T-helper 17 cell (primary cell): Measurements from ENCODE around the gene MYH9. TPM values are rescaled to one million over a fixed set of nuclear protein-coding genes. Genes with fewer than 3 reads are reported as not detected.
"Not testable (repeated sequence)": the region's sequence is repeated elsewhere in the genome, so short reads cannot be mapped to it uniquely, and the experiment has no call there.

ENCODE experiments used
- ATAC-seq: fragments of 150-1000 bp; cut with Tn5 transposase; 2 replicates; pipeline ENCODE4 v1.10.0; 2021; ENCODE audit warnings: mild to moderate bottlenecking, moderate library complexity
- DNase-seq, 3 donors: peaks; one replicate each; pipeline versions ENCODE4 v3.0.0 to v3.0.0-alpha.2; 2020 to 2021
- H3K9me3 ChIP-seq: one replicate; pipeline ENCODE4 v1.7.0; 2013; ENCODE audit warnings: low read length, mild to moderate bottlenecking; ENCODE audit not compliant: control insufficient read depth, poor library complexity, severe bottlenecking
- H3K27ac Mint-ChIP-seq: one replicate; pipeline ENCODE4 v1.8.0; 2022; ENCODE audit warnings: mild to moderate bottlenecking, moderate library complexity, mixed read lengths
- H3K27me3 Mint-ChIP-seq: one replicate; pipeline ENCODE4 v1.8.0; 2022; ENCODE audit warnings: mixed read lengths
- H3K36me3 Mint-ChIP-seq: one replicate; pipeline ENCODE4 v1.8.0; 2022; ENCODE audit warnings: low read depth, mixed read lengths
- H3K4me1 Mint-ChIP-seq: one replicate; pipeline ENCODE4 v1.8.0; 2022; ENCODE audit warnings: mild to moderate bottlenecking, mixed read lengths
- H3K4me3 Mint-ChIP-seq: one replicate; pipeline ENCODE4 v1.8.0; 2022; ENCODE audit warnings: mild to moderate bottlenecking, moderate library complexity, mixed read lengths
- total RNA-seq, 4 donors: library from RNA in 2 of 4; stranded (reverse) in 2 of 4; gene quantifications; one replicate each; pipeline ENCODE4 v1.2.3 and lab custom pipeline; 2022 to 2026

Gene MYH9
- total RNA-seq, 2 donors from 2014 or later = 1,038 to 1,220 TPM

DNA sequence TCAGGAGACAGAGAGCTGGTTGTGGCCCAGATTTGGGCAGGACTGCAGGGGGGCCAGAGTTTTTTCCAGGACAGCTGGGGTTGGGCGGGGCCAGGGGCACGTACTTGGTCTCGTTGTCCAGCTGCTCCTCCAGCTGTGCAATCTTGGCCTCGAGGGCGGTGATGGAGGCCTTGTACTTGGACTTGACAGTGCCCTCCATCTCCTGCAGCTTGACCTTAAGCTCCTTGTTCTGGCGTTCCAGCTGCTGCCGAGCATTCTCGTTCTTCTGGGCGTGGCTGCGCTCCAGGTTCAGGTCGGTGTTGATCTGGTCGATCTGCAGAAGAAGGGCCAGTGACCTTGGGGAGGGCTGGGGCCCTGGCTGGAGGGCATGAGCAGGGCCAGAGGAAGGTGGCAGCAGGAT is 102.8 kb downstream of the MYH9 start:
- Mint-ChIP-seq H3K4me3 (peak overlapping the region; percentile 39), H3K4me1 (peaks cover 29% of the 10 kb centered on the region), H3K36me3 (peaks cover 13% of the 10 kb centered on the region), H3K27me3 (no peaks in the 10 kb centered on the region), H3K27ac (peak overlapping the region; percentile 8)
- H3K9me3 ChIP-seq = no peaks in the 10 kb centered on the region
- DNase-seq (no peak), ATAC-seq (no peak)

DNA sequence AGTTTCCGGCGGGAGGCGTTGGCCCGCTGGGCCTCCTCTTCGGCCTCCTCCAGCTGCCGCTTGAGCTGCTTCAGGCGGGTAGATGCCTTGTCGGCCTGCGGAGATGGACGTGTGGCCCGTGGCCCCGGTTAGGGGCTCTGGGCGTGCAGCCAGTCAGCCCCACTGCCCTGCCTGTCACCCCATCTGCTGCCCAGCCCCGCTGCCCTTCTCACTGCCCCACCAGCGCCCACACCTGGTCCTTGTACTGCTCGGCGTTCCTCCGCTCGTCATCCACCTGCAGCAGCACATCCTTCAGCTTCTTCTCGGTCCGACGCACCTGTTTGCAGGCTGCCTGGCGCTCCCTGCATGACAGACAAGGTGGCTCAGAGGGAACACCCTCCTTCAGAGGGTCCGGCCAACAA is 103.6 kb downstream of the MYH9 start:
- Mint-ChIP-seq H3K27ac (no peak overlapping the region), H3K27me3 (no peaks in the 10 kb centered on the region), H3K4me3 (peak overlapping the region; percentile 25), H3K36me3 (peaks cover 9% of the 10 kb centered on the region), H3K4me1 (peaks cover 22% of the 10 kb centered on the region)
- no peak for ATAC-seq
- no peaks in the 10 kb centered on the region for H3K9me3 ChIP-seq
- no peak for DNase-seq

DNA sequence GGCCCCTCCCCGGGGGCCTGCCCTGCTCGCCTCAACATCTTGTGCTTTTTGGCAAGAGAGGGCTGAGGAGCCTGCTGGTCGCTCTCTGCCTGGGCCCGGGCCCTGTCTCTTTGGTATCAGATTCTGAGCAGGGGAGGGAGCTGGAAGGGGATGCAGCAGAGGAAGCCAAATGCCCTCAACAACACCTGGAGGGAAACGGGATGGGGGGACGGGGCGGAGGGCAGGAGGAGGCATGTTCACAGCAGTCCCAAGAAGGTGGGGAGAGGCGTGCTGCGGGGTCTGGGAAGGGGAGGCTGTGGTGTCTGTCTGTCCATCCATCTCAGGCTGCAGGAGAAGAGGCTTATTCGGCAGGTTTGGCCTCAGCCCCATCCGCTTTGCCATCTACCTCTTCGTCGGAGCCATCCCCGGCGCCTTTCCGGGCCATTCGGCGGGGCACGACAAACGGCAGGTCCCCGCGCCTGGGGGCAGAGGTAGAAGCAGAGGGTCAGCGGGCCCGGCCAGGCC is 105.4 kb downstream of the MYH9 start:
- H3K4me1 Mint-ChIP-seq = peaks cover 18% of the 10 kb centered on the region
- peaks cover 9% of the 10 kb centered on the region for H3K36me3 Mint-ChIP-seq
- no peak for DNase-seq
- peak overlapping the region; percentile 74 for H3K27ac Mint-ChIP-seq
- no peaks in the 10 kb centered on the region for H3K27me3 Mint-ChIP-seq
- no peaks in the 10 kb centered on the region for H3K9me3 ChIP-seq
- H3K4me3 Mint-ChIP-seq = no peak overlapping the region
- ATAC-seq = no peak

DNA sequence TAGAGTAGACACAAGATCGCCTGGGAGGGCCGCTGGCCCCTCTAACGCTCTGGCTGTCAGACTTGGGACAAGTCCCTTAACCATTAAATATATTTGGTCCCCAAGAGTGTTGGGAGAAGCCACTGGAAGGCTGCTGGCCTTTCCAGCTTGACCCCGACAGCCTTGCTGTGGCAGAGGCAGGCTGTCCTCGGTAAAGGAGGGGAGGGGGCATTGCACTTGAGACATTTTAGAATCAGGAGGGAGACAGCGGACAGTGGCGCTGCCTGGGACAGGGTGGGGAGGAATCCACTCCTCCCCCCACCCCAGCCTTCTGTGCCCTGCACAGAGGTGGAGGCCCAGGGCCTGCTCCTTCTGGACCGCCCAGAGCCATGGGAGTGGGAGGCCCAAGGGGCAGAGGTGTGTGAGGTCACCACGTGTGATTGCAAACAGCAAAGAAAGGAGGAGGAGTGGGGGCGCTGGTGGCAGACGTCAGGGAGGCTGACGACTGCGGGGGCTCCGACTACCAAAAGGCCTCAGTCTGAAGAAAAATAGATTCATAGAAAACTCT is 105.9 kb downstream of the MYH9 start:
- DNase-seq = no peak
- peaks cover 6% of the 10 kb centered on the region for H3K36me3 Mint-ChIP-seq

DNA sequence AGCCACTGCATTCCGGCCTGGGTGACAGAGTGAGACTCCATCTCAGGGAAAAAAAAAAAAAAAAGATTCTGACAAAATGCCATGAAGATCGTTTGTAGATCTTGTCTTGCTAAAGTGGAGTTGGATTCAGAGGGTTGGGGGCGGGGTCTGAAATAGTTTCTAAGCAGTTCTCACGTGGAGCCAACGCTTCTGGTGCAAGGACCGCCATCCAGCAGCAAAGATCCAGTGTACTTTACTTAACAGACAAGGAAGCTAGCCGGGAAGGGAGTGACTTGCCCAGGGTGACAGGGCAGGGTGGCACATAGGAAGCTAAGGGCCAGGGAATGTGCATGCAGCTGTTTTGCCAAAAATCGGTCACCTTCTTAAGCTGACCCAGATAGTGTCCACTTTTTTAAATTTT is 107.4 kb downstream of the MYH9 start:
- Mint-ChIP-seq H3K27ac (peak overlapping the region; percentile 63), H3K36me3 (peaks cover 2% of the 10 kb centered on the region)

More for the DNA sequence above, 105.9 kb downstream of the MYH9 start:
- no peaks in the 10 kb centered on the region for H3K27me3 Mint-ChIP-seq
- H3K4me1 Mint-ChIP-seq = peaks cover 17% of the 10 kb centered on the region
- no peak for ATAC-seq
- H3K4me3 Mint-ChIP-seq = no peak overlapping the region
- H3K9me3 ChIP-seq = no peaks in the 10 kb centered on the region
- H3K27ac Mint-ChIP-seq = peak overlapping the region; percentile 74

DNA sequence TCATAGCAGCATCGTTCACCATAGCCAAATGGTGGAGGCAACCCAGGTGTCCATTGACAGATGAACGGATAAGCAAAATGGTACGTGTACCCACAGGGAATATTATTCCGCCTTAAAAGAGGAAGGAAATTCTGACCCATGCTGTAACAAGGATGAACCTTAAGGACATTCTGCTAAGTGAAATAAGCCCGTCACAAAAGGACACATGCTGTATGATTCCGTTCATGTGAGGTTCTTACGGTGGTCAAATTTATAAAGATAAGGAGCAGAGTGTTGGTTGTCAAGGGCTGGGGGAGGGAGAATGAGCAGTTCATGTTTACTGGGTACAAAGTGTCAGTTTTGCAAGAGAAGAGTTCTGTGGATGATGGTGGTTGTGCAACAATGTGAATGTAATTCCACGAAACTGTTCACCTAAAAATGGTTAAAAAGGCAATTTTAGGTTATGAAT is 108.5 kb downstream of the MYH9 start:
- peak overlapping the region; percentile 61 for H3K27ac Mint-ChIP-seq
- peaks cover 16% of the 10 kb centered on the region for H3K4me1 Mint-ChIP-seq
- no peaks in the 10 kb centered on the region for H3K27me3 Mint-ChIP-seq
- H3K36me3 Mint-ChIP-seq = peaks cover 2% of the 10 kb centered on the region
- peak overlapping the region; percentile 12 for H3K4me3 Mint-ChIP-seq
- no peaks in the 10 kb centered on the region for H3K9me3 ChIP-seq
- DNase-seq (no peak), ATAC-seq (no peak)

More for the DNA sequence above, 107.4 kb downstream of the MYH9 start:
- Mint-ChIP-seq H3K4me3 (no peak overlapping the region), H3K27me3 (no peaks in the 10 kb centered on the region), H3K4me1 (peaks cover 13% of the 10 kb centered on the region)
- ATAC-seq (no peak), DNase-seq (no peak)
- no peaks in the 10 kb centered on the region for H3K9me3 ChIP-seq

DNA sequence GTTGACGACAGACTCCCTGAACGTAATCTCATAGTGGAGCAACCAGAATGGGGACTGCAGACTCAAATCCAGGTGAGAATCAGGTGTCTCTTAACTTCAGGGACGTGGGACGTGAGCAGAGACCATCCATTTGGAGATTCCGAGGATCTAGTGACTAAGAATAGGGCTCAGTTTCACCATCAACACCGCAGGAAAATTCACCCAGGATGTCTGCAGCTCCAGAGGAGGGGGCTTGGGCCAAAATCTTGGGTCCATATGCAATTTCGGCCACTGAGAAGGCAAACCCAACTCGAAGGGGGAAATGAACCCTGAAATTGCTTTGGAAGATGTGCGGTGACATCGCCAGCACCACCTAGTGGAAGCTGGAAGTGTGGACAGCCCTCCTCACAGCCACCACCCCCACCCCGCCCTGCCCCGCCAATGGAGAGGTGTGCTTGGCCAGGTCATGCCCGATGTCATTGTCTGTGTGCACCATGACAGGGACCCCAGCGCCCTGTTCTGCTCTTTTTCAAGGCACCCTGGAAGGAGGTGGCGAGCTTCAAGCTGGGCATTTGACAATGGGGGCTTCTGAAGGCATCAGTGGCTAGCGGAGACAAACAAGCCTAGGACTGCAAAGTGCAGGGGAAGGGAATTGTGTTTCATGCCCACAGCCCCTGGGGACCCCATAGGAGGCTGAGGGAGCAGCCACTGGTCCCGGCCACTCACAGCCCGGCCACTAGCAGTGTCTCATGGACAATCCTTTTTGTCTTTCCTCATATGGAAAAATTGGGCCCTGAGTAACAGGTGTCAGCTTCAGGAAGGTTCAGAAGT is 110.1 kb downstream of the MYH9 start:
- no peaks in the 10 kb centered on the region for H3K9me3 ChIP-seq
- Mint-ChIP-seq H3K36me3 (peaks cover 2% of the 10 kb centered on the region), H3K27me3 (no peaks in the 10 kb centered on the region), H3K27ac (peak overlapping the region; percentile 61), H3K4me1 (peaks cover 16% of the 10 kb centered on the region), H3K4me3 (peak overlapping the region; percentile 33)
- DNase-seq (peak; percentile 47 to 49 (median 48)), ATAC-seq (peak; percentile 81)

DNA sequence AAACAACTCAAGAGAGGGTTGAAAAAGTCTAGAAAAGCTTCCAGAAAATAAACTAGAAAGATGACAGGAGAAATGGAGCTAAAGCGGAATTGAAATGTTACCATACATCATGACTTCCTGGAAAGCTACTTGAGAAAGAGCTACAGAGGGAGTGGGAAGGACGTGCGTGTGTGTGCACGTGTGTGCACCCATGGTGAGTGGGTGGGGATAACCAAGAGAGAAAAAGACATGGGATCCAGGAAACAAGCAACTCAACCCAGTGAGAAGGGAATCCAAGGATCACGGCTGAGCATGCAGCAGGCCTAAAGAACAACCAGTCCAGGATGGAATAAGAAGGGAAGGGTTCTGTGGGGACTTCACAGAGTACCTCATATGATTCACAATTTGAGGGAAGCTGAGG is 113.2 kb downstream of the MYH9 start:
- ATAC-seq (no peak), DNase-seq (no peak)
- peaks cover 19% of the 10 kb centered on the region for H3K4me1 Mint-ChIP-seq
- no peaks in the 10 kb centered on the region for H3K36me3 Mint-ChIP-seq
- no peaks in the 10 kb centered on the region for H3K9me3 ChIP-seq
- H3K27ac Mint-ChIP-seq = peak overlapping the region; percentile 74
- no peak overlapping the region for H3K4me3 Mint-ChIP-seq
- no peaks in the 10 kb centered on the region for H3K27me3 Mint-ChIP-seq

DNA sequence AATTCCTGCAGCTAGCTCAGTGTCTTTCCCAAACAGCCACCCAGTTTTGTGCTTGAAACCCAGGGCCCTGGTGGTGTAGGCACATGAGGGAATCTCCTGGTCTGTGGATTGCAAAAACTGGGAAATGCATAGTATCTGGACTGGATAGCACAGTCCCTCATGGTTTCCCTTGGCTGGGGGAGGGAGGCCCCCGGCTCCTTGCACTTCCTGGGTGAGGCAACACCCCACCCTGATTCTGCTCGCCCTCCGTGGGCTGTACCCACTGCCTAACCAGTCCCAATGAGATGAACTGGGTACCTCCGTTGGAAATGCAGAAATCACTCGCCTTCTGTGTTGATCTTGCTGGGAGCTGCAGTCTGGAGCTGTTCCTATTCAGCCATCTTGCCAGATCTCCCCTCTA is 115.8 kb downstream of the MYH9 start:
- H3K27ac Mint-ChIP-seq, H3K4me3 Mint-ChIP-seq, H3K27me3 Mint-ChIP-seq, ATAC-seq, H3K9me3 ChIP-seq, DNase-seq, H3K36me3 Mint-ChIP-seq: not testable (repeated sequence)
- peaks cover 12% of the 10 kb centered on the region for H3K4me1 Mint-ChIP-seq

DNA sequence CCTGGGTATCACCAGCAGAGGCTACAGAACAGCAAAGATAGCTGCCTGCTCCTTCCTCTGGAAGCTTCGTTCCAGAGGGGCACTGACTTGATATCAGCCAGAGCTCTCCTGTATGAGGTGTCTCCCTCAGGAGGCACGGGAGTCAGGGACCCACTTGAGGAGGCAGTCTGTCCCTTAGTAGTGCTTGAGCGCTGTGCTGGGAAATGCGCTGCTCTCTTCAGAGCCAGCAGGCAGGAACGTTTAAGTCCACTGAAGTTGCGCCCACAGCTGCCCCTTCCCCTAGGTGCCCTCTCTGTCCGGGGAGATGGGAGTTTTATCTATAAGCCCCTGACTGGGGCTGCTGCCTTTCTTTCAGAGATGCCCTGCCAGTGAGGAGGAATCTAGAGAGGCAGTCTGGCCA is 116.5 kb downstream of the MYH9 start:
- peaks cover 12% of the 10 kb centered on the region for H3K4me1 Mint-ChIP-seq
- not testable (repeated sequence) for ATAC-seq, H3K36me3 Mint-ChIP-seq, H3K27me3 Mint-ChIP-seq, H3K9me3 ChIP-seq, DNase-seq, H3K27ac Mint-ChIP-seq, H3K4me3 Mint-ChIP-seq

DNA sequence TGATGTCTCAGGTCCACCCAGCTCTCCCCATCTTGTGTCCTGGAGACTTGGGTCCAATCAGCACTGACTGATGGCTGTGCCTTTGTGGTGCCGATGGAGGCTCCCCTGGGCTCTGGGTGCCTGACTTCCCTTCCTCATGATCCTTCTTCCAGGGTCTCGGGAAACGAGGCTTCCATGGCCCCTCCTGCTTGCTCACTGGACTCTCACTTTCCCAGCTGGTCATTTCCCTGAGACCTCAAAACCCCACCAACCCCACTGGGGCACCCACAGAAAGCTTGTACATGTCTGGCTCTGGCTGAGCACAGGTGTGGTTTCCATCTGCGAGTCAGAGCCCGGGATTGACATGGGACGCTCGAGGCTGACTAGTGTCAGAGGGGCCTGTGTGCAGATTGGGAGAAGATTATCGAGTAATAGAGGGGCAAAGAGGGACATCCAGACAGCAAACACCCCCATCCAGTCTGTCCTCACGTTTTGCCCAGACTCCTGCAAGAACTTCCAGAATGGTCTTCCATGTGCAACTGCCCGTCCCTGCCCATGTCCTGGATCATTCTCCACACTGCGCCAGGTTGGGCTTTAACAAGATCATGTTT is 119.8 kb downstream of the MYH9 start:
- Mint-ChIP-seq H3K36me3 (peaks cover 5% of the 10 kb centered on the region), H3K27ac (no peak overlapping the region), H3K4me1 (peaks cover 6% of the 10 kb centered on the region), H3K27me3 (no peaks in the 10 kb centered on the region), H3K4me3 (no peak overlapping the region)
- DNase-seq (no peak), ATAC-seq (no peak)
- H3K9me3 ChIP-seq = no peaks in the 10 kb centered on the region

DNA sequence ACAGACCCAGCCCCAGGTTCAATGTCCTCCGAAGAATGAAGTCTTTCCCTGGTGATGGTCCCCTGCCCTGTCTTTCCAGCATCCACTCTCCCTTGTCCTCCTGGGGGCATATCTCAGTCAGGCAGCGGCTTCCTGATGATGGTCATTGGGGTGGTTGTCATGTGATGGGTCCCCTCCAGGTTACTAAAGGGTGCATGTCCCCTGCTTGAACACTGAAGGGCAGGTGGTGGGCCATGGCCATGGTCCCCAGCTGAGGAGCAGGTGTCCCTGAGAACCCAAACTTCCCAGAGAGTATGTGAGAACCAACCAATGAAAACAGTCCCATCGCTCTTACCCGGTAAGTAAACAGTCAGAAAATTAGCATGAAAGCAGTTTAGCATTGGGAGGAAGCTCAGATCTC is 120.7 kb downstream of the MYH9 start:
- H3K4me1 Mint-ChIP-seq = peaks cover 9% of the 10 kb centered on the region
- ATAC-seq = no peak
- H3K4me3 Mint-ChIP-seq = no peak overlapping the region
- peaks cover 8% of the 10 kb centered on the region for H3K36me3 Mint-ChIP-seq
- no peak overlapping the region for H3K27ac Mint-ChIP-seq
- DNase-seq = no peak
- H3K27me3 Mint-ChIP-seq = no peaks in the 10 kb centered on the region
- no peaks in the 10 kb centered on the region for H3K9me3 ChIP-seq

DNA sequence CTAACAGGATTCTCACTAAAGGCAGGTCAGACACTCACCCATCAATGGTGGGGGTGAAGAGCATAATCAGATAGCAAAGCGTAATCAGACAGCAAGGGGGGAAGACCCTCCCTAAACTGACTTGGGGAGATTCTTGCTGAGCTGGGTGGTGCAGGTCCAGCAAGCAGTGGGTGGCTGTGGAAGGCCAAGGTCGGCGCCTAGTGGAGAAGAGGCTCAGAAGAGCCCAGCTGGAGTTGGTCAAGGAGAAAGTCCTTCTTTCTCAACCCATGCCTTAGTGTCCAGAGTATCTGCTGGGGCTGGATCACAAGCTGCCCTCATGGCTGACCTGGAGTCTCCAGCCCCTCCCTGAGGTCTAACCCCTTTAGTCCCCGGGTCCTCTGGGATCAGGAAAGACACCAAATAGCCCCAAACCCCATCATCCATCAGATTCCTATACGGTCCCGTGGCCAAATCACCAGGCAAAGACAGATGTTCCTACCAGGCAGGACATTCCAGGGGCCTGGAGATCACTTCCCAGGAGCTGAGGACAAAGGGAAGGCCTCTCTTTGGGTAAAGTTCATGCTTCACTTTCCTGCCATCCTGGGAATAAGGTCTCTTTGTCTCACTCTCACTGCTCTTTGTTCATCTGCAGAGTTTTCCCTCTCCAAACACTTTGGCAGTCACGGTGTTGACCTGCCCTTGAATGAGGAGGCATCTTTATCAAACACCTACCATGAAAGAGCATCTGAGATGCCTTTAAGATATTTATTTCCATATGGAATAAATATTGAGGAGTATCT is 123.7 kb downstream of the MYH9 start:
- H3K4me3 Mint-ChIP-seq, ATAC-seq, DNase-seq, H3K36me3 Mint-ChIP-seq, H3K4me1 Mint-ChIP-seq, H3K27me3 Mint-ChIP-seq, H3K27ac Mint-ChIP-seq, H3K9me3 ChIP-seq: not testable (repeated sequence)
